ENCODE measurements around the gene PRM3. TPM values are rescaled to one million over a fixed set of nuclear protein-coding genes. Genes with fewer than 3 reads are reported as not detected.

PRM3 gene
- polyA plus RNA-seq, 1 experiment = not detected

DNA sequence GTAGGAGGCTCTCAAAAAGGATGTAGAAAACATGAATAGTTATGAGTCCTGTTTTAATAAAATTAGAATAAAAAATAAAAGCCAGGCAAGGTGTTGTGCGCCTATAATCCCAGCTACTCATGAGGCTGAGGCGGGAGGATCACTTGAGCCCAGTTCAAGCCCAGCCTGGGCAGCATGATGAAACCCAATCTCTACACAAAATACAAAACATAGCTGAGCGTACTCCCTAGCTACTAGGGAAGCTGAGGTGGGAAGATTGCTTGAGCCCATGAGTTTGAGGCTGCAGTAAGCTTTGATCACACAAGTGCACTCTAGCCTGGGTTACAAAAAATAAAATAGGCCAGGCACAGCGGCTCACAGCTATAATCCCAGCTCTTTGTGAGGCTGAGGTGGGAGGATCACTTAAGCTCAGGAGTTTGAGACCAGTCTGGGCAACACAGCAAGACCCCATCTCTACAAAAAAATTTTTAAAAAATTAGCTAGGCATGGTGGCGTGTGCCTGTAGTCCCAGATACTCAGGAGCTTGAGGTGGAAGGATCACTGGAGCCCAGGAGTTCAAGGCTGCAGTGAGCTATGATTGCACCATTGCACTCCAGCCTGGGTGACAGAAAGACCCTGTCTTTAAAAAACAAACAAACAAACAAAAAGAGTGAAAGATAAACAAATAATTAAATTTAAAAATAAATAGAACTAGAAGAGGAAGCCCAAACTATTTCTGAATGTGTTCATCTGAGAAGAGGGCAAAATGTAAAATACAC, 24.9 kb upstream of the PRM3 start:
- Histone ChIP-seq H3K36me3 (ENCODE audit: control insufficient read depth, insufficient read depth, low read length) (no peaks in the 10 kb centered on the region), H3K4me3 (ENCODE audit: low read depth, low read length) (no peak overlapping the region), H3K27me3 (ENCODE audit: control insufficient read depth, insufficient read depth, low read length) (no peaks in the 10 kb centered on the region)
- CTCF ChIA-PET = interaction anchor here (0.7 to 2.6 kb wide), 6 partner anchors 27 to 334 kb away, joined by 3 to 8 read pairs (median 3); partner anchors contain the start of genes SOCS1 and TNP2
- POLR2A ChIA-PET = interaction anchor here (0.6 kb wide), 1 partner anchor 274 kb away, joined by 3 read pairs; no protein-coding TSS in a partner anchor
- TF ChIP-seq CTCF (IDR thresholded peaks at IDR 0.05; ENCODE audit: insufficient read depth, low read depth, low read length) = no peak
- DNase-seq (ENCODE audit: low read depth) = no peak

DNA sequence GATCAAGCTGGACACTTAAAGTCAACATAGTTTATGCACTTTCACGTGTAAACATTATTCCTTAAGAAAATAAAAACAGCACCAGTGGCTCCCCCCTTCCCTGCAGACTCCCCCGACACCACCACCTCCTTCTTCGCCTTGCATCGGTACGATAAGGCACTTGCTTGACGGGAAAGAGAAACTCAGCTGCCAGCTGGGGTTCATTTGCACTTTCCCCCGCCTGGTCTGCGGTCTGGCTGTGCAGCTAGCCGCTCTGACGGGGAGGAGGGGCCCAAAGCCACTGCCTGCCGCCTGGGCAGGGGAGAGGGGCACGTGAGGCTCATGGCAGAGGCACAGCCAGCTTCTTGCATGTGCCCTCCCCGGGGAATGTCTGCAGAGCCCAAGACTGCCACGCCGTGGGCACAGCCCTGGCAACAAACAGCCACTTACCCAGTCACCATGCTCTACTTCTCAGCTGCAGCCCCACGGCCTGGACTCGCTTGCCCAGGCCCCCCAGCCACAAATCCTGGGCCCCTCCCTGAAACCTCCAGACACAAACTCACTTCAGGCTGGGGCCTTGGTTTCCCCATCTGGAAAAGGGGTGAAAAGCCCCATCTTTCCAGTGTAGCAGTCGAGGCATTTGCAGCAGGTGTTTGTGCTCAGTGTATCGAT, 24.2 kb upstream of the PRM3 start:
- no peaks in the 10 kb centered on the region for H3K27me3 ChIP-seq (ENCODE audit: control insufficient read depth, insufficient read depth, low read length)
- H3K36me3 ChIP-seq (ENCODE audit: control insufficient read depth, insufficient read depth, low read length) = no peaks in the 10 kb centered on the region
- DNase-seq (ENCODE audit: low read depth) = peak; percentile 22
- POLR2A ChIA-PET = interaction anchor here (0.6 kb wide), 1 partner anchor 273 kb away, joined by 3 read pairs; no protein-coding TSS in a partner anchor
- CTCF ChIA-PET = interaction anchor here (0.8 to 2.6 kb wide), 8 partner anchors 14 to 334 kb away, joined by 3 to 8 read pairs (median 4); partner anchors contain the start of gene SOCS1
- no peak overlapping the region for H3K4me3 ChIP-seq (ENCODE audit: low read depth, low read length)
- TF ChIP-seq CTCF (IDR thresholded peaks at IDR 0.05; ENCODE audit: insufficient read depth, low read depth, low read length) = no peak

GRCh38 chr16:11296706-11297491, 23.5 kb upstream of the PRM3 start:
- ChIA-PET POLR2A (no interaction called here), CTCF (interaction anchor here (0.8 to 2.6 kb wide), 7 partner anchors 13 to 333 kb away, joined by 3 to 8 read pairs (median 4); partner anchors contain the start of gene SOCS1)
- H3K4me3 ChIP-seq (ENCODE audit: low read depth, low read length) = no peak overlapping the region
- no peak for TF ChIP-seq CTCF (IDR thresholded peaks at IDR 0.05; ENCODE audit: insufficient read depth, low read depth, low read length)
- no peak for DNase-seq (ENCODE audit: low read depth)
- H3K36me3 ChIP-seq (ENCODE audit: control insufficient read depth, insufficient read depth, low read length) = no peaks in the 10 kb centered on the region
- H3K27me3 ChIP-seq (ENCODE audit: control insufficient read depth, insufficient read depth, low read length) = no peaks in the 10 kb centered on the region

GRCh38 chr16:11296351-11296705, 22.9 kb upstream of the PRM3 start:
- H3K27me3 ChIP-seq (ENCODE audit: control insufficient read depth, insufficient read depth, low read length) = no peaks in the 10 kb centered on the region
- no peaks in the 10 kb centered on the region for H3K36me3 ChIP-seq (ENCODE audit: control insufficient read depth, insufficient read depth, low read length)
- CTCF ChIA-PET = interaction anchor here (1.0 to 1.3 kb wide), 2 partner anchors 13 to 100 kb away, joined by 4 read pairs; no protein-coding TSS in a partner anchor
- no peak overlapping the region for H3K4me3 ChIP-seq (ENCODE audit: low read depth, low read length)
- DNase-seq (ENCODE audit: low read depth) = no peak
- POLR2A ChIA-PET = no interaction called here
- no peak for TF ChIP-seq CTCF (IDR thresholded peaks at IDR 0.05; ENCODE audit: insufficient read depth, low read depth, low read length)
